H9 (cell line): Measurements from ENCODE around the gene LRIG3. TPM values are rescaled to one million over a fixed set of nuclear protein-coding genes. Genes with fewer than 3 reads are reported as not detected.

Source experiments
- DNase-seq: peaks from one replicate; pipeline ENCODE4 v3.0.0-alpha.2; 2017
- H2AFZ ChIP-seq: one replicate; pipeline ENCODE4 v1.6.1; 2013; ENCODE audit warnings: mild to moderate bottlenecking, low read length, control low read depth, moderate library complexity
- H2AK5ac ChIP-seq: 2 replicates; pipeline ENCODE4 v1.6.1; 2013; ENCODE audit warnings: low read length, control low read depth, mixed read lengths; ENCODE audit not compliant: insufficient read length
- H2BK120ac ChIP-seq: one replicate; pipeline ENCODE4 v1.6.1; 2013; ENCODE audit warnings: low read depth, mild to moderate bottlenecking, low read length, control low read depth, inconsistent platforms; ENCODE audit not compliant: poor library complexity, severe bottlenecking
- H2BK12ac ChIP-seq: 2 replicates; pipeline ENCODE4 v1.6.1; 2013; ENCODE audit warnings: low read length, control low read depth, mixed read lengths, low read depth; ENCODE audit not compliant: insufficient read length
- H2BK15ac ChIP-seq: 2 replicates; pipeline ENCODE4 v1.6.1; 2013; ENCODE audit warnings: low read depth, low read length, control low read depth
- H2BK20ac ChIP-seq: one replicate; pipeline ENCODE4 v1.6.1; 2013; ENCODE audit warnings: low read depth, mild to moderate bottlenecking, low read length, control low read depth, inconsistent platforms; ENCODE audit not compliant: poor library complexity, severe bottlenecking
- H2BK5ac ChIP-seq: 2 replicates; pipeline ENCODE4 v1.6.1; 2013; ENCODE audit warnings: low read length, control low read depth, mixed read lengths; ENCODE audit not compliant: insufficient read length
- H3K14ac ChIP-seq: 2 replicates; pipeline ENCODE4 v1.6.1; 2013; ENCODE audit warnings: low read length, control low read depth; ENCODE audit not compliant: insufficient read depth
- H3K18ac ChIP-seq: 2 replicates; pipeline ENCODE4 v1.6.1; 2013; ENCODE audit warnings: low read depth, mild to moderate bottlenecking, mixed read lengths, low read length, control low read depth; ENCODE audit not compliant: insufficient read length
- H3K23ac ChIP-seq: 2 replicates; pipeline ENCODE4 v1.6.1; 2013; ENCODE audit warnings: low read length, control low read depth, mixed read lengths, low read depth; ENCODE audit not compliant: insufficient read length
- H3K23me2 ChIP-seq: 2 replicates; pipeline ENCODE4 v1.6.1; 2013; ENCODE audit warnings: low read depth, mild to moderate bottlenecking, mixed read lengths, low read length, control low read depth; ENCODE audit not compliant: insufficient read length, poor library complexity, severe bottlenecking
- H3K27ac ChIP-seq: 2 replicates; pipeline ENCODE4 v1.5.1; 2013; ENCODE audit warnings: low read length, control low read depth, mixed read lengths, low read depth; ENCODE audit not compliant: insufficient read length
- H3K27me3 ChIP-seq: 2 replicates; pipeline ENCODE4 v1.6.1; 2013; ENCODE audit warnings: low read length, control low read depth, inconsistent platforms; ENCODE audit not compliant: insufficient read depth
- H3K4ac ChIP-seq: 2 replicates; pipeline ENCODE4 v1.6.1; 2013; ENCODE audit warnings: low read depth, mild to moderate bottlenecking, control low read depth, inconsistent platforms, low read length, moderate library complexity
- H3K4me1 ChIP-seq: 2 replicates; pipeline ENCODE4 v1.6.1; 2013; ENCODE audit warnings: low read length, control low read depth, inconsistent platforms; ENCODE audit not compliant: insufficient read depth
- H3K4me2 ChIP-seq: 2 replicates; pipeline ENCODE4 v1.6.1; 2013; ENCODE audit warnings: low read length, control low read depth, mixed read lengths; ENCODE audit not compliant: insufficient read length, insufficient read depth
- H3K56ac ChIP-seq: 2 replicates; pipeline ENCODE4 v1.6.1; 2013; ENCODE audit warnings: low read depth, mild to moderate bottlenecking, mixed read lengths, low read length, control low read depth; ENCODE audit not compliant: insufficient read length
- H3K79me1 ChIP-seq: 2 replicates; pipeline ENCODE4 v1.6.1; 2013; ENCODE audit warnings: low read depth, mild to moderate bottlenecking, moderate library complexity, low read length, control low read depth, inconsistent platforms; ENCODE audit not compliant: insufficient read depth, poor library complexity, severe bottlenecking
- H3K79me2 ChIP-seq: 2 replicates; pipeline ENCODE4 v1.6.1; 2013; ENCODE audit warnings: low read length, control low read depth, inconsistent platforms; ENCODE audit not compliant: insufficient read depth
- H3K9ac ChIP-seq: 2 replicates; pipeline ENCODE4 v1.6.1; 2013; ENCODE audit warnings: low read length, control low read depth, mixed read lengths; ENCODE audit not compliant: insufficient read length; ENCODE audit errors: extremely low read depth
- H3K9me3 ChIP-seq: one replicate; pipeline ENCODE4 v1.6.1; 2013; ENCODE audit warnings: low read depth, low read length, inconsistent platforms; ENCODE audit not compliant: control insufficient read depth
- H3T11ph ChIP-seq: one replicate; pipeline ENCODE4 v1.6.1; 2013; ENCODE audit warnings: mild to moderate bottlenecking, low read length, control low read depth, inconsistent platforms
- H4K20me1 ChIP-seq: one replicate; pipeline ENCODE4 v1.6.1; 2013; ENCODE audit not compliant: control insufficient read depth, insufficient read length, insufficient read depth
- H4K5ac ChIP-seq: 2 replicates; pipeline ENCODE4 v1.6.1; 2013; ENCODE audit warnings: low read depth, mild to moderate bottlenecking, mixed read lengths, low read length, control low read depth; ENCODE audit not compliant: insufficient read length
- H4K8ac ChIP-seq: replicated peaks from 2 replicates; pipeline ENCODE4 v1.6.1; 2013; ENCODE audit warnings: low read length, control low read depth, mixed read lengths, low read depth; ENCODE audit not compliant: insufficient read length
- H4K91ac ChIP-seq: 2 replicates; pipeline ENCODE4 v1.6.1; 2013; ENCODE audit warnings: low read depth, mild to moderate bottlenecking, moderate library complexity, mixed read lengths, low read length, control low read depth; ENCODE audit not compliant: insufficient read length
- H3K27ac Mint-ChIP-seq, 3 experiments: 2 replicates in 2 of 3; 3 replicates in 1 of 3; pipeline ENCODE4 v1.8.0; 2020 to 2021; ENCODE audit warnings: mixed read lengths in 3 of 3, mild to moderate bottlenecking in 1 of 3, moderate library complexity in 1 of 3
- H3K27me3 Mint-ChIP-seq: 2 replicates; pipeline ENCODE4 v1.8.0; 2021; ENCODE audit warnings: low read depth, mild to moderate bottlenecking, moderate library complexity, mixed read lengths
- H3K36me3 Mint-ChIP-seq, 3 experiments: 2 replicates in 2 of 3; 3 replicates in 1 of 3; pipeline ENCODE4 v1.8.0; 2020 to 2021; ENCODE audit warnings: low read depth in 3 of 3, mixed read lengths in 3 of 3; ENCODE audit not compliant: insufficient read depth in 1 of 3
- H3K4me1 Mint-ChIP-seq, 2 experiments: 2 replicates each; pipeline ENCODE4 v1.8.0; 2020; ENCODE audit warnings: mixed read lengths in 2 of 2
- H3K4me3 Mint-ChIP-seq, 2 experiments: 2 replicates in 1 of 2; 3 replicates in 1 of 2; pipeline ENCODE4 v1.8.0; 2020 to 2021; ENCODE audit warnings: mild to moderate bottlenecking in 2 of 2, mixed read lengths in 2 of 2, moderate library complexity in 1 of 2
- H3K9me3 Mint-ChIP-seq, 2 experiments: 2 replicates in 1 of 2; 3 replicates in 1 of 2; pipeline ENCODE4 v1.8.0; 2020; ENCODE audit warnings: mild to moderate bottlenecking in 2 of 2, mixed read lengths in 2 of 2, moderate library complexity in 1 of 2
- WGBS: extraction: QIAGEN DNeasy Blood & Tissue Kit; methylation state at CpG from one replicate; pipeline ENCODE4 v1.1.7; 2013; ENCODE audit warnings: missing lambda C conversion rate, low lambda C conversion rate, mixed read lengths; ENCODE audit not compliant: insufficient read length; ENCODE audit errors: extremely low coverage; 5-methylcytosine and 5-hydroxymethylcytosine counted together
- total RNA-seq: library from RNA; stranded (reverse); gene quantifications from 2 replicates; pipeline ENCODE4 v1.2.1, GENCODE V29; 2021
- TF ChIP-seq, protein P1 (sequence below): fragments of 200-600 bp; sonication (generic); conservative IDR thresholded peaks from 3 replicates; pipeline ENCODE4 v1.8.0; 2021; ENCODE audit warnings: antibody characterized with exemption, mild to moderate bottlenecking

LRIG3 gene
- total RNA-seq, 1 experiment from 2014 or later = 10.9 TPM

DNA sequence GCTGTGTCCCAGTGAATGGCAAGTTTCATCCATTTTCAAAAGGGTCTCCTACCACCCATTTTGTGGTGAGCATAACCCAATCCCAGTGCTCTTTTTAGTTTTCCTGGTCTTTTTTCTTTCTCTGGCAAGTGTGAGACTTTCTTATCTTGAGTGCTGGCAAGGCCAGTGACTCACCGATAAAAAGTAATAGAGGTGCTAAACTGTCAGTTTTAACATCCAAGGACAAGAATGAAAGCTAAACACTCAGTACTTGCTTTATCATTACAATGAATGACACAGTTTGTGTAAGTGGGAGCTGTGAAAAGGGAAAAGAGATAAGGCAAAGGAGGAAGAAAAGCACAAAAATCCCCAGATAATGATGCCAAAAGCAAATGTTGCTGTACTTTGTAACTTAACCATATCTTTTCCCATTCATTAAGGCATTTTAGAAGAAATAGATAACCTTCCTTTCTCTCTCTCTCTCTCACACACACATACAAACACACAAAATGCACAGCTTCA lies 4.9 kb upstream of the LRIG3 start:
- Histone ChIP-seq H3K79me2 (no peaks in the 10 kb centered on the region), H3K14ac (no peak overlapping the region), H2BK15ac (no peak overlapping the region), H3K9ac (no peak overlapping the region), H3K9me3 (no peaks in the 10 kb centered on the region), H4K8ac (no peak overlapping the region), H4K5ac (no peak overlapping the region), H2BK20ac (no peak overlapping the region), H3K4me1 (no peaks in the 10 kb centered on the region), H3K23ac (no peak overlapping the region), H2BK12ac (no peak overlapping the region), H3K4me2 (no peak overlapping the region), H3K18ac (no peak overlapping the region), H4K91ac (no peak overlapping the region), H3T11ph (no peak overlapping the region), H2BK120ac (no peak overlapping the region), H2BK5ac (no peak overlapping the region), H3K56ac (no peak overlapping the region), H2AK5ac (no peak overlapping the region), H3K23me2 (peaks cover 6% of the 10 kb centered on the region), H3K4ac (no peak overlapping the region), H4K20me1 (no peaks in the 10 kb centered on the region), H2AFZ (no peak overlapping the region), H3K27me3 (no peaks in the 10 kb centered on the region), H3K27ac (no peak overlapping the region), H3K79me1 (no peaks in the 10 kb centered on the region)
- no peaks in the 10 kb centered on the region; the same call in 1 of the 2 replicates for H3K27me3 Mint-ChIP-seq
- DNase-seq = no peak
- TF ChIP-seq, protein P1, sequence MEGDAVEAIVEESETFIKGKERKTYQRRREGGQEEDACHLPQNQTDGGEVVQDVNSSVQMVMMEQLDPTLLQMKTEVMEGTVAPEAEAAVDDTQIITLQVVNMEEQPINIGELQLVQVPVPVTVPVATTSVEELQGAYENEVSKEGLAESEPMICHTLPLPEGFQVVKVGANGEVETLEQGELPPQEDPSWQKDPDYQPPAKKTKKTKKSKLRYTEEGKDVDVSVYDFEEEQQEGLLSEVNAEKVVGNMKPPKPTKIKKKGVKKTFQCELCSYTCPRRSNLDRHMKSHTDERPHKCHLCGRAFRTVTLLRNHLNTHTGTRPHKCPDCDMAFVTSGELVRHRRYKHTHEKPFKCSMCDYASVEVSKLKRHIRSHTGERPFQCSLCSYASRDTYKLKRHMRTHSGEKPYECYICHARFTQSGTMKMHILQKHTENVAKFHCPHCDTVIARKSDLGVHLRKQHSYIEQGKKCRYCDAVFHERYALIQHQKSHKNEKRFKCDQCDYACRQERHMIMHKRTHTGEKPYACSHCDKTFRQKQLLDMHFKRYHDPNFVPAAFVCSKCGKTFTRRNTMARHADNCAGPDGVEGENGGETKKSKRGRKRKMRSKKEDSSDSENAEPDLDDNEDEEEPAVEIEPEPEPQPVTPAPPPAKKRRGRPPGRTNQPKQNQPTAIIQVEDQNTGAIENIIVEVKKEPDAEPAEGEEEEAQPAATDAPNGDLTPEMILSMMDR = no peak
- H3K4me3 Mint-ChIP-seq = no peak overlapping the region
- H3K36me3 Mint-ChIP-seq = no peaks in the 10 kb centered on the region
- H3K9me3 Mint-ChIP-seq = no peaks in the 10 kb centered on the region
- peaks cover 18 to 19% of the 10 kb centered on the region in 2 experiments for H3K4me1 Mint-ChIP-seq
- no peak overlapping the region; a peak in 1 of 7 replicates for H3K27ac Mint-ChIP-seq
- no CpG with 5 or more reads among the region's 1 CpG for WGBS
